Endothelial cell of umbilical vein (primary cell): ENCODE measurements around the gene ANXA6.

Experiments used
- CTCF ChIP-seq, 2 donors: IDR thresholded peaks; 1 replicate in 1 of 2; 2 replicates in 1 of 2; pipeline ENCODE4 v1.5.1; 2011; ENCODE audit warnings: low read length in 2 of 2, mild to moderate bottlenecking in 2 of 2, moderate library complexity in 2 of 2, control low read depth in 1 of 2, inconsistent platforms in 1 of 2, low read depth in 1 of 2; ENCODE audit not compliant: insufficient read depth in 1 of 2; ENCODE audit errors: extremely low read depth in 1 of 2
- EZH2 ChIP-seq: IDR thresholded peaks from 2 replicates; pipeline ENCODE4 v1.6.1; 2012; ENCODE audit warnings: borderline replicate concordance, low read depth, mild to moderate bottlenecking, moderate library complexity, low read length, inconsistent platforms; ENCODE audit not compliant: severe bottlenecking
- FOS ChIP-seq: IDR thresholded peaks from 2 replicates; pipeline ENCODE4 v1.6.1; 2011; ENCODE audit warnings: mild to moderate bottlenecking, low read length, moderate library complexity, borderline replicate concordance; ENCODE audit not compliant: insufficient read depth
- JUN ChIP-seq: IDR thresholded peaks from 2 replicates; pipeline ENCODE4 v1.6.1; 2011; ENCODE audit warnings: borderline replicate concordance, low read depth; ENCODE audit not compliant: insufficient read length, insufficient read depth
- MAX ChIP-seq: IDR thresholded peaks from 2 replicates; pipeline ENCODE4 v1.6.1; 2011; ENCODE audit not compliant: insufficient read depth, insufficient read length
- MYC ChIP-seq: IDR thresholded peaks from one replicate; pipeline ENCODE4 v1.6.1; 2011; ENCODE audit warnings: mild to moderate bottlenecking, low read depth, low read length
- POLR2A ChIP-seq: IDR thresholded peaks from 2 replicates; pipeline ENCODE4 v1.6.1; 2012; ENCODE audit warnings: low read depth, mild to moderate bottlenecking, control low read depth, low read length
- POLR2AphosphoS5 ChIP-seq: IDR thresholded peaks from 2 replicates; pipeline ENCODE4 v1.6.1; 2012; ENCODE audit warnings: low read depth, mild to moderate bottlenecking, control low read depth, low read length, moderate library complexity; ENCODE audit not compliant: insufficient read depth

- peak; percentile 86 to 91 for TF ChIP-seq CTCF (IDR thresholded peaks at IDR 0.05; ENCODE audit: extremely low read depth in 1 of 2, insufficient read depth in 1 of 2, low read depth in 1 of 2, low read length in 2 of 2)
- TF ChIP-seq EZH2, result no peak
- TF ChIP-seq POLR2A, result no peak
- TF ChIP-seq POLR2AphosphoS5, result no peak
- TF ChIP-seq MAX, result no peak
- no peak for TF ChIP-seq MYC
- TF ChIP-seq FOS, result peak; percentile 40
- peak; percentile 32 for TF ChIP-seq JUN
Measured at GRCh38 chr5:151051066-151051930, 106.3 kb downstream of the ANXA6 start.
